Dedifferentiated amniotic fluid mesenchymal stem cell (primary cell): ENCODE measurements around the gene ASB4.
"Not testable (repeated sequence)": the region's sequence is repeated elsewhere in the genome, so short reads cannot be mapped to it uniquely, and the experiment has no call there.

Experiments
- DNase-seq: peaks from one replicate; pipeline ENCODE4 v3.0.0-alpha.2; 2016; ENCODE audit errors: extremely low spot score

Gene ASB4

GRCh38 chr7:95478272-95479037, 7.3 kb upstream of the ASB4 start:
- DNase-seq, result no peak

DNA sequence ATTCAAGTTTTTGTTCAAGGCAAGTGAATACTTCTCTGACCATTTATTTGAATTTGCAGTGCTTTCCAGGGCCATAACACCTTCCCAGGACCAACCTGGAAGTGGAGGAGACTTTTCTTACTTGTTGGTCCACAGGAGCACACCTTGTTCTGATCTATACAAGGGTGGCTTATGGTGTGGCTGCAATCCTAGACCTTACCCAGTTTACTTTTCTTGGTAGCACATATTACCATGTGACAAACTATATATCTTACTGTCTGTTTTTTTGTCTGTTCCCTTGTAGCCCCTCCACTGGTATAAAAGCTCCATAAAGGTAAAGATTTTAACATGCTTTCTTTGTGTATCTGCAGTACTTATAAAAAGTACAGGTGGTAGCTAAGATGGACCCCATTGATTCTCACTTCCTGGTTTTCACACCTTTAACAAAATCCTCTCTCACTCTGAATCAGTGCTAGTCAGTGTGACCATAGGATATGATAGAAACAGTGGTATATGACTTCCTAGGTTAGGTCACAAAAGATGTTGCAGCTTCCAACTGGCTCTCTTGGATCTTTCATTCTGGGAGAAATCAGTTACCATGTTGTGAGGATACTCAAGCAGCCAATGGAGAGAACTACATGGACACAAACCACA, 5.6 kb upstream of the ASB4 start:
- no peak for DNase-seq

GRCh38 chr7:95481271-95482165, 4.2 kb upstream of the ASB4 start:
- no peak for DNase-seq

DNA sequence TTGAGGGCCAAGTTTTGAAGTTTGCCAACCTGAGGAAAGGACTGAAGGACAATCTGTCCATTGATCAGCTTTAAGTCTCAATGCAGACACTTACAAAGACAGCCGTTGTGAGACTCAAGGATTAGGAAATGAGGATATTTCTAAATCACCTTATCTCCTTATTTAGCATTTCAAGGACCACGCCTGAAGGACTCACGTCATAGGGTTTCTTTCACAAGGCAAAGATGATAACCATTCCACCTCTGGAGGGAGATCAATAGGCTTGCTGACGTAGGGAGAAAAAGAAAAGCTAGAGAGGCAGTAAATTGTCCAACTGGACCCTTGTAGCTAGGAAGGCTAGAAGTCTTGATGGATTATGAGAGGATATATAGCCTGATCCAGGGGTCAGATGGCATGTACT, 3.3 kb upstream of the ASB4 start:
- DNase-seq, result no peak

DNA sequence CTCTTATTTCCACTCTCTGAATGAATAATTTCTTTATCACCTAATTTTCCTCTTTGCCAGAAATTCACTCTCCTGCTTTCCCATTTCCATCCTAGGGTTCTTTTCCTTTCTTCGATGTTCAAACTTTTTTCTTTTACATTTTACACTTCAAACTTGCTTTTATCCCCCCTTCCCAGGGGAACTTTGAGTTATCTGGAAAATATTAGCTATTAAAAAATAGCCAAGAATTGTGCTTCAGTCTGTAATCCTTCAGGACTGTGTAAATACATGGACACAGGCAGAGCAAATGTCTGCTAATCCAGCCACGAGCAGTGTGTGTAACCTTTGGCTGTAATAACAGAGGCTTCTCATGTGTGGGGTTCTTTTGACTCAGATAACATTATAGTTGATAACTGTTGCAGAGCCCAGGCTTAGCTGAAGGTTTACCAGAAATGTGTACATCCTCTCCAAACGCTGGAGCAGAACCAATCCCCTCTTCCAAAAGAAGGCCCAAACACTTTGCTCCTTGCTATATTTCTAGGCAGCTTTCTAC, 4.6 kb downstream of the ASB4 start:
- no peak for DNase-seq

DNA sequence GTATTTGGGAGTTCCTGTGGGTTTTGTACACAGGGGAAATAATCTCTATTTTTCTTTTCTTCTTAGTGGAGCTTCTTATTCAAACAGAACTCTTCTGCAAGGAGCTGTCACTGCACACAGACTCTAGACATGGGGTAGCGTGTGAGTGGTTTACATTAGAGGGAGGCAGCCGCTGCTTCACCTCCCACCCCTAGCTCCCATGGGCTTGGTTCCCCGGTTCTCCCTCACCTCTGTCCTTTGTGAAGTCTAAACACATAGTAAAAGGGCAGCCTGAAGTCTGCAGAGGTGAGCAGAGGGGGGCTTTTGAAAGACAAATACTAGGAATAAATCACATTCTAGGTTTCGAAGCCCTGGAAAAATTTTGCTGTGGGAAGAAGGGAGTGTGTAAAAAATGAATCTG, 5.5 kb downstream of the ASB4 start:
- no peak for DNase-seq

- DNase-seq, result no peak
Observed at GRCh38 chr7:95491634-95492314, 6.0 kb downstream of the ASB4 start.

DNA sequence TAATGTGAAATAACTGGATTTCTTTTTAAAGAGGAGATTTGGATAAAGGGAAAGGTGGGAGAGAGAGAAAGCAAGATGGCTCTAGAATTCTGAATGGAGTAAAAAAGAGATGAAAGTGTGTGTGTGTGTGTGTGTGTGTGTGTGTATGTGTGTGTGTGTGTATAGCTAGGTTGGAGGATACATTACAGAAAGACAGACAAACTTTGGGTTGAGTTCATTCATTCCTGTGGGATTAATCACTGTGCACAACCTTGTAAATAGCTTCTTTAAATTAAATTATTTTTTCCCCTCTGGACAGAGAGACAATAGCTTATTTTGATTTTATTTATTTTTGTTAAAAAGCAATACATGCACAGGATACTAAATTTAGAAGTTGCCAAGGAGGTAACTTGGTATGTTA, 7.5 kb downstream of the ASB4 start:
- DNase-seq, result no peak

- no peak for DNase-seq
Observed at GRCh38 chr7:95493844-95494243, 8.1 kb downstream of the ASB4 start.

DNA sequence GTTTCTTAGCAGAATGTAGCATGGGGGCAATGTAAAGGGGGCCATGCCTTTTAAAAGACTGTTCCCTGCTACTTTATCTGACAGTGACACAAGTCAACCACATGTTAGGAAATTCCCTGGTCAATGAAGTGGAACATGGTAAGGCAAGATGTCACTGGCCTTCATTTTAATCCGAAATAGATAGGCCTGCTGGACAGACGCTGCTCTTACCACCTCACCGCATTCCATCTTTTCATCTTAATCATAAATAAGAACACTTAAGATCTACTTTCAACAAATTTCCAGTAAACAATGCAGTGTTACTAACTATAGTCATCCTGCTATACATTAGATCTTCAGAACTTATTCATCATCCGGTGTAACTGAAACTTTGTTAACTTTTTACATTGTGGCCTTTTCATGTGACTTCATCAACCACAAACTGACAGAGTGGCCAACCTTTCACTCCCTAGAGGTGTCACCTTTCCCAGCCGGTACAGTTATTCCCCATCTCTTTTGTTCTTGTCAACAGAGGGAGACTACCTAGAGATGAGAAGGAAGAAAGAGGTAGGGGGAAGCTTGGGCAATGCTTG, 15.6 kb downstream of the ASB4 start:
- DNase-seq, result no peak

GRCh38 chr7:95502403-95502802, 16.7 kb downstream of the ASB4 start:
- DNase-seq, result no peak

GRCh38 chr7:95503271-95504131, 17.8 kb downstream of the ASB4 start:
- DNase-seq, result no peak

DNA sequence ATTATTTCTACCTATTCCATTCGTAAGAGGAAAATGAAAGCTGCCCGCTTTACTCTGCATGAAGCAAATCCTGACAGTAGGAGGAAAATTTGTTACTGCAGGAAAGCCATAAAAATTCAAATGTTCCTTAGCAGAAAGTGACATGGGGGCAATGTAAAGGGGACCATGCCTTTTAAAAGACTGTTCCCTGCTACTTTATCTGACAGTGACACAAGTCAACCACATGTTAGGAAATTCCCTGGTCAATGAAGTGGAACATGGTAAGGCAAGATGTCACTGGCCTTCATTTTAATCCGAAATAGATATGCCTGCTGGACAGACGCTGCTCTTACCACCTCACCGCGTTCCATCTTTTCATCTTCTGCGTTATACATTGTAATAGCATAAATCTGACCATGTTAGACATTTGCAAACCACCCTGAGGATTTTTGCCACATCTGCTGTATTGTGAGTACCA, 18.4 kb downstream of the ASB4 start:
- not testable (repeated sequence) for DNase-seq

- no peak for DNase-seq
Observed at GRCh38 chr7:95508780-95509179, 23.0 kb downstream of the ASB4 start.

DNA sequence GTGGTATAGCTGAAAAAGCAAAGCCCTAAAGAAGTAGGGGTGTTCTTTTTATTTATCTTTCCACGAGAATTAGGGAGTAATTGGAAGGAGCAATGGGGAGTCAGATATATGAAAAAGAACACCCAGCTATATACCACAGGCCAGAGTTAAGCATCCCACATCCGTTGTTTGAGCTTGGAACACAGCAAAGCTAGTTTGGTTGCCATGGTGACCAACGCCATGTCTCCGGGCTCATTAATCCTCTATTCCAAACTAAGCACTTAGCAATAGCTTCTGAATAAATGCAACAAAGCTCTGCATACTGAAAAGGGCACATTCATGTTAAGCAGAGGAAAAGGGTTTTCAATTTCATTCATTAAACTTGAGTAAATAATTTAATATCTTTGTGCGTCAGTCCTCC, 23.5 kb downstream of the ASB4 start:
- DNase-seq, result no peak

- DNase-seq, result peak; percentile 67
Observed at GRCh38 chr7:95511716-95512260, 26.0 kb downstream of the ASB4 start.

DNA sequence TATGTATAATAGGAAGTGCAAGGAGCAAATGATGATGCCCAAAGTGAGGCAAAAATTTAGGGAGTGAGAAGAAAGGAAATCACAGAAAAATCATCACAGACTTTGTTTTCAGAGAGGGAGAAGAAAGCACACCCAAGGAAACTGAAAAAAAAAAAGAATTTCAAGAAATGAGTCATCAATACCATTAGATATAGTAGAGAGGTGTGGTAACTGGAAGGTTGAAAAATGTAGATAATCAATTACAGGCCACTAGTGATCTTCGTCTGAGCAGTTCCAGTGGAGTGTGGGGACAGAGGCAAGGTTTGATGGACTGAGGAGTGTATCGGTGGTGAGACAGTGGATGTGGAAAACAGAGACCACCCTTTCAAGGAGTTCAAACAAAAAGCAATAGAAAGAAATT, 31.7 kb downstream of the ASB4 start:
- DNase-seq, result no peak

- DNase-seq, result no peak
Observed at GRCh38 chr7:95517870-95518269, 32.1 kb downstream of the ASB4 start.

DNA sequence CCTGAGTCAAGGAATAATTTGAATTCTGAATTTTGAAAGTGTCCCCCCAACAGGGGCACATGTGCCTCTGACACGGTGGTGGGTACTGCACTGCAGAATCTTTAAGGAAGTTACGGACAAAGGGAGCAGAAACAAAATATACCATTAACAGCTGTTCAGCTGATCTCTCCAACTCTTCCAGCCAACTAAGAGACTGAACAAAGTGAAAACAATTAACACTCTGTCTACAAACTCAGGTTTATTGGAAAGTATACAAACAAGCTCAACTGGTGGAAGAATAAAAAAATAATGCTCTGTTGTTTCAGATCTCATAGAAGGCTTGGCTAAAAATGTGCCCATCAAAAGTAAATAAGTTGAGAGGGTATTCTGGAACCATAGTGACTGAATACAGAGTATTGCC, 34.4 kb downstream of the ASB4 start:
- no peak for DNase-seq

DNA sequence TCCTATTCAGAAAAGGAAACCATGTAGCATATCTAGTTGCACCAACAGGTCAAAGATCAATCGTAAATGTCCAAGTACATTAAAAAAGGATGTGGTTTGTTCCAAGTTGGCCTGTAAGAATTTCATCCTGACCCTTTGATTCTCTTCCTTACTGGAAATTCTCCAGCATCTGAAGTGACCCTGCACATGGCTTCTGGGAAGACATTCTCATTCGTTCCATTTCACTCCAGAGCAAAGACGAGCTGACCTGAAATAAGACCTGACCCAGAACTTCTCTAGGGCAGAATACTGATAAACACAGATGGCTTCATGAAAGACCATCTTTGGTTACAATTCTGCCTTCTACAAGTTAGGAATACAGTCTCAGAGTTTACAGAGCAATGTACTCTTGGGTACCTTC, 39.8 kb downstream of the ASB4 start:
- DNase-seq, result no peak
